DND-41 (cell line): ENCODE measurements around the gene C18orf54.

Experiments used
- CTCF ChIP-seq: IDR thresholded peaks from 2 replicates; pipeline ENCODE4 v1.5.1; 2012; ENCODE audit warnings: borderline replicate concordance, low read length, moderate library complexity, mild to moderate bottlenecking; ENCODE audit not compliant: poor library complexity, severe bottlenecking; ENCODE audit errors: extremely low read depth
- EZH2 ChIP-seq: IDR thresholded peaks from 3 replicates; pipeline ENCODE4 v1.6.1; 2012; ENCODE audit warnings: borderline replicate concordance, low read depth, mild to moderate bottlenecking, moderate library complexity, low read length, inconsistent platforms; ENCODE audit not compliant: severe bottlenecking

DNA sequence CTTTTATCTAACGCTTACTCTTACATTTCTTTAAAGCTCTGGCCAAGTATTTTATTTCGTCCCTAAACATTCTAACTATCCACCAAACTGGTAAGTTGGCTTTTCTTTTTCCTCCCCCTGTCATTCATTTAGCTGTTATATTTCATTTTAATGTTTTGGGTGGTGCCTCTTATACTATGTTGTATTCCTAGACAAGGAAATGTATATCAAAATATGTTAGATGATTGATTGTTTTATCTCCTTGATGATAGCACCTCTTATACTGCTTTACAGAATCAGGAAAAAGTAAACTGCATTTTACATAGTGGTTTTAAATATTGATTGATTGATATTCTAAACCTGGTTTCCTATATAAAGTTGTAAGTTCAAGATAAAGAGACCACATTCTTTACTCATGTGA, 23.9 kb downstream of the C18orf54 start:
- TF ChIP-seq CTCF (no peak), EZH2 (no peak)
